ENCODE results near the gene GAL.

The GAL gene

DNA sequence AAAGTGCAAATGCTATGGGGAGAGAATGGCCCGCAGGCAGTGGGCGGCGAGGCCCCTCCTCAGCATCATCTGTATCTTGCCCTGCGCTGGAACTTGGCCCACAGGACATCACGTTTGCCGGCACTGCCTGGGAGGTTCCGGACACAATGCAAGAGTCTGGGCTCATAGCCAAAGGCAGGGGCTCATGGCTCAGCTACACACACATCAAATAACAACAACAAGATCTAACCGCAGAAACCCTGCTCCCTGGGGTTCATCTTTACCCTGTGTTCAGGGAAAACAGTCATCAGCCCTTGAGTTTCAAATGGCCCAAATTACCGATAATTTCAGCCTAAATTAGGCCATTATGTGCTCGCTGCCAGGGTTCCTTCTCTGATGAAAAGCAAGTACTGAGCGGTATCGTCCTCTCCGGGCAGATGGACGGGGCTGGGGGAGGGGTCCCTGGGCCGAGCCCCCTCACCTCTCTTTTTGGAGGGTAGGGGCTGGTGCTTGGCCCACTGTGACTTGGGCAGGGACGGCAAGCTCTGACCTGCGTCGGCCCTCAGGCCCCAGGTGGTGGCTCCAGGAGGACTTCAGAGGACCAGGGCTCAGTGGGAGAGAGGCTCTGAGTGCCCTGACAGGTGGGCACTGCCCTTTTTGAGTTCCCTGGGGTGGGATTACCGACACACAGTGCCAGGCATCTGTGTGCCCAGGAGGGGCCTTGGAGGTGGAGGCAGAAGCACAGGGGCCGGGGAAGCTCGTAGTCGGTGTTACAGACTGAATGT, 25.0 kb upstream of the GAL start:
- peak; percentile 40 for DNase-seq

DNA sequence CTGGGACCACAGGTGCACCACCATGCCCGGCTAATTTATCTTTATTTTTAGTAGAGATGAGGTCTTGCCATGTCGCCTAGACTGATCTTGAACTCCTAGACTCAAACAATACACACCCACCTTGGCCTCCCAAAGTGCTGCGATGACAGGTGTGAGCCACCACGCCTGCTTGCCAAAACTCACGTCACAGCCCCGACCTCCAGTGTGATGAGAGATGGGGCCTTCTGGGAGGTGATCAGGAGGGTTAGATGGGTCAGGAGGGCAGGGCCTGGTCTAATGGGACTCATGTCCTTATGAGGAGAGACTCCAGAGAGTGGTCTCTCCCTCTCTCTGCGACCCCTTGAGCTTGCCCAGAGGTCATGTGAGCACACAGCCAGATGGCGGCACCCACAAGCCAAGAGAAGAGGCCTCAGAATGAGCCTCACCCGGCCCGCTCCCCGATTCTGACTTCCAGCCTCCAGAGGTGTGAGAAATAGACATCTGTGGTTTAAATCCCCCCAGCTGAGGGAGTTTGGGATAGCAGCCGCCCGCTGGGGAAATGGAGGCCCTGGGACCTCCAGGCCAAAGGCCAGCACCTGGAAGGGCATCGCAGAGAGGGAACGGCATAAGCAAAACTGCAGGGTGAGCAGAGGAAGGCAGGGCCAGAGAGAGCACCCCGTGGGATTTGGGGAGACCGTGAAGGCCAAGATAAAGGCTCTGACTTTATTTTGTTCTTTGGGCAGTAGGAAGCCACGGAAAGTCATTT, 24.1 kb upstream of the GAL start:
- no peak for DNase-seq

DNA sequence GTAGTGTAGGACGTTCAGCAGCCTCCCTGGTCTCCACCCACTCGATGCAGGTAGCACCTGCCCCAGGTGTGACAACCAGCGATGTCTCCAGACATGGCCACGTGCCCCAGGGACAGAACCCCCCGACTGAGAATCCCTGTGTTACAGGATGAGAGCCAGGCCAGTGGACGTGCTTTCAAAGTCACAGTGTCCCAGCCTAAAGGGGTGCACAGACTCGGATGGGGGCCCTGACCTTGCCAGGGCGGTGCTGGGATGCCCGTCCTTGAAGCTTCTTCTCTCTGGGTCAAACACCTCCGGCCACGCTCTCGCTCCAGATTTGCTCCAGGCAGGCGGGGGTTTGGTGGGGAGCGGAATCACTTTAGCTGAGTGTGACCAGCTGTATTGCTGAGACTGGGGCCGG, 23.3 kb upstream of the GAL start:
- DNase-seq, result no peak

DNA sequence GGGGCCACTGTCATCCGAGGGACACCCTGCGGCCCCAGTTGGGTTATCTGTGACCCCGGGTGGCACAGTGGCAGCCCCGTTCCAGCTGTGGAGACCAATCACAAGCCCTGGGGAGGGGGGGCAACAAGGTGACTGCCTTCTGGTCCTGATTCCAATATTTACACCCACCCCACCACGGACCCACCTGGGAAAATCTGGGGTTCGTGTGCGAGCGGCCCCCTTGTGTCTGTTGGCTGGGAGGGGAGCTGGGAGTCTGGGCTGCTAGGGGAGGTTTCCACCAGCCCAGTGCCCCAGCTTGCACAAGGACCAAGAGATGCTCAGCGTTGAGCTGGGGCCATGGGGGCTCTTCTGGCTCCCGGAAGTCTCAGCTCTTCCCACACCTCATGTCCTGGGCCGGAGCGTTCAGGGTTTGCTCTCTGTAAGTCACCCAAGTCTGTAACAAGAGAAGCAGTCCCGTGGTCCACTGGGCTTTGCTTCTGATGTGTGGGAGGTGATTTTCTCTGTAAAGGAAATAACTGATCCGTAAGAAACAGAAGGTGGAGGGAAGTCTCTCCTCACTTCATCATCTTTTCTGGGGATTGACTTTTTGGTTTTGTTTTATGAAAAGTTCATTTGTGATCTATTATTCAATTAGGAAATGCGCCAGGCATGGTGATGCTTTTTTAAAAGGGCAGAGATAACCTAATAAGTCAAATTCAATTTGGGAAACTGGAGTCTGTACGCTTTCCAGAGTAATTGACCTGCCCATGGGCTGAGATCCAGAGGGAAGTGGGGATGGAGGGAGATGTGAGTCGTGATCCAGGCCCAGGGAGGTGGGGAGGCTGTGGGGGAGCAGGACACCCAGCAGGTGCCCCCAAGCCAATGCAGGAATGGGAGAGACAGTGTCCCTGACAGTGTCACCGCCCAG, 22.4 kb upstream of the GAL start:
- DNase-seq, result no peak

DNA sequence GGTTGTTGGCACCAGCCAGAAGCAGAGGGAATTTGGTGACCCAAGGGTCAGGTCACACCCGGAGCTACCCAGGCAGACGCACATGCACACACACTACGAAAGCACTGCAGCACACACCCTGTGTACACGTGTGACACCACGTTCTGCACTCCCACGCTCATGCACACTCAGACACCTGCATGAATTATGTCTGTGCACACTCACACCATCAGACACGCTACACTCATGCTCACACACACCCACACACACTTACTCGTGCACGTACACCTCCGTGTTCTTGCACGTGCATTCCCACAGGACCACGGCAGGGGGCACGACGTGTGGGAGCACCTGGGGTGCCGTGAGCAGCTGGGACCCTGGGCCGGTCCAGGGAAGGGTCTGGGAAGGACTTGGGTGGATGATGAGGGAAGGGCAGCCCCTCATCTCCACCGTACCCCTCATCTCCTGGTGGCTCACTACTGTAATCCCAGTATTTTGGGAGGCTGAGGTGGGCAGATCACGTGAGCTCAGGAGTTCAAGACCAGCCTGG, 20.8 kb upstream of the GAL start:
- DNase-seq, result no peak

DNA sequence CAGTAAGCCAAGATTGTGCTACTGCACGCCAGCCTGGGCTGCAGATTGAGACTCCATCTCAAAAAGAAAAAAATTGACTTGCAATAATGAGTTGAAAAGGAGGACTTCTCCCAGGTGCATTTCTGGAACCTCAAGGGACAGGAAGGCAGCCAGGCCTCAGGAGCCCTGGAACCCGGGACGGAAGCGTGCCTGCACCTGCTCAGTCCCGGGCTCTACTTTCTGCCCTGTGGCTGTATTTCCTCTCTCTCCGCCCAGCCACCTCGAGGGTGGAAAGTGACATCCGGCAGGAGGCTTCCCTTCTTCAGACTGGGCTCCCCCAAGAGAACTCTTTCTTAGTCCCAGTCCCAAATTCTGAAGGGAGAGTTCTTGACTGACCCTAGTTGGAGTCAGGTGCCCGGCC, 20.2 kb upstream of the GAL start:
- DNase-seq, result no peak

DNA sequence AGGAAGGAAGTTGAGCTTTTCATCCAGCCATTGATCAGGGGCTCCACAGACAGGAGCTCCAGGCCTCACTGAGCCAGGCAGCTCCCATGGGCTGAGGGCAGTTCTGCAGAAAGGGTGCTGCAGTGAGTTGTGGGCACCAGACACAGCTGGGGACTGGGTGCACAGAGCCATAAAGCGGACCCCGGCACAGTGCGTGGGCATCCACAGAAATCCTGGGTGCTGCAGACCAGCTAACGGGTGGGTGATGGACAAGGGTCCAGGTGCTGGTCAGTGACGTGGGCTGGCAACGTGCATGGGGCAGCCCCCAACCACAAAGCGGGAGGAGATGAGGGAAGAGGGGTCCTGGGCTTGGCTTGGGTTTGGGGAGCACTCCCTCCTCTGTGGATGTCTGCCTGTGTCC, 19.4 kb upstream of the GAL start:
- no peak for DNase-seq

DNA sequence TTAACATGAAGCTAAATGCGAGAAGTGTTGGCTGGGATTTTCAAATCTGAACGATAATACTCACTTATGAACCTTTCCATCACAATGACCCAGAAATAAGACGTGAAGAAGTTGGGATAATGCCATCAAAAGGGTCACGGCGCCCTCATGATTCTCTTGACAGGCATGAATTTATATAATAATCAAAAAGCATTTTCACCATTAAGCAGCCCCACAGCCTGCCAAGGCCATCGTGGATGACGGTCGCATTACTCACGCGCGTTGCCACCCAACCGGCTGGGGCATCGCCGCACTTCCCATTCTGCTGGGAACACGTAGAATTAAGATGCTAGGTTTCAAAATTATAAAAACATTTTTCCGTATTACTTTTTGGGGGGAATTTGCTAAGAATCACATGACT, 18.9 kb upstream of the GAL start:
- no peak for DNase-seq

DNA sequence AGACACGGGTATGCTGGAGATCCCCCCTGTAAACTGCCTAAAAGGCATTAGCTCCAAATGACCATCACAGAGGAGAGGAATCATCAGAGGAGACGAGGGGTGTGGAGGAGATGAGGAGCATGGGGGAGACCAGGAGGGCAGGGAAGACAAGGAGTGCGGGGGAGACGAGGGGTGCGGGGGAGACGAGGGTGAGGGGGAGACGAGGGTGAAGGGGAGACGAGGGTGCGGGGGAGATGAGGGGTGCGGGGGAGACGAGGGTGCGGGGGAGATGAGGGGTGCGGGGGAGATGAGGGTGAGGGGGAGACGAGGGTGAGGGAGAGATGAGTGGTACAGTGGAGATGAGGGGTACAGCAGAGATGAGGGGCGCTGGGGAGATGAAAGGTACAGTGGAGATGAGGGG, 17.5 kb upstream of the GAL start:
- no peak for DNase-seq

DNA sequence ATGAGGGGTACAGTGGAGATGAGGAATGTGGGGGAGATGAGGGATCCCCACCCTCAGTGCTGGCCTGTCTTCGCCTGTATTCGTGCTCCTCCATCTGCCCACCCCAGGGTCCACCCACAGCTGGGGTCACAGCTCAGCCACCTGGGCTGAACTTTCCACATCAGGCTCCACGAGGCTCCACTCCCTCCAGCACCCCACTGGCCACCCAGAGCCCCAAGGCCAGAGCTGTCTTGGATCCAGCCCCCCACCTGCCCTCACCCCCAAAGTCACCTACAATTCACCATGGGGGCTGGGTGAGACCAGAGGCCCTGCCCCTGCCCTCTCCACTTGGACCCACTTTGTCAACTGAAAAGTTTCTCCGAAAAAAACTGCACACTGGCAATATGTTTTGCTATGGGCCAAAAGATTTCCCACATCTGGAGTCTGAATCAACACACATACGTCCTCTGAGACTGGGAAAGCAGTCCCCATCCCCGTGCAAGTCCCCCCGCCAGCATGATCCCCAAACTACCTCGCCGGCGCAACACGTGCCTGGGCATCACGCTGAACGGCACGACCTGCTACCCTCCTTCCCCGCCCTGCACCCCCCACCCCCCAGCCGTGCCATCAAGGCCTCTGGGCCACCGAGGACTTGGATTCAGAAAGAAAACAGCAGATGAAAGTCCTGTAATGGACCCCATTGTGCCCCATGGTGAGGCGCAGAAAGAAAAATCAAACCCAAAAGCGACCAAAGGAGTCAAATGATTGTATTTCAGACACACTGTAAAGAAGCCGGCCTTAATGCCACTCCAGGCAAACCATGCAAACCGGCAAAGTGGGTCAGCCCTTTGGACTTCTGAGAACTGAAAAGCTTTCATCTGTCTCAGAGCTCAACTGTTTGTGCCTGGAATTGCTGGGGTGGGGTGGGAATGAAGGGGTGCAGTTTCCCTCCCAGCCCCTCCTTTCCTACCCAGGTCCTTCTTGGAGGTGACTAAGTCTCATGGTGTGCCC, 16.5 kb upstream of the GAL start:
- DNase-seq, result no peak

DNA sequence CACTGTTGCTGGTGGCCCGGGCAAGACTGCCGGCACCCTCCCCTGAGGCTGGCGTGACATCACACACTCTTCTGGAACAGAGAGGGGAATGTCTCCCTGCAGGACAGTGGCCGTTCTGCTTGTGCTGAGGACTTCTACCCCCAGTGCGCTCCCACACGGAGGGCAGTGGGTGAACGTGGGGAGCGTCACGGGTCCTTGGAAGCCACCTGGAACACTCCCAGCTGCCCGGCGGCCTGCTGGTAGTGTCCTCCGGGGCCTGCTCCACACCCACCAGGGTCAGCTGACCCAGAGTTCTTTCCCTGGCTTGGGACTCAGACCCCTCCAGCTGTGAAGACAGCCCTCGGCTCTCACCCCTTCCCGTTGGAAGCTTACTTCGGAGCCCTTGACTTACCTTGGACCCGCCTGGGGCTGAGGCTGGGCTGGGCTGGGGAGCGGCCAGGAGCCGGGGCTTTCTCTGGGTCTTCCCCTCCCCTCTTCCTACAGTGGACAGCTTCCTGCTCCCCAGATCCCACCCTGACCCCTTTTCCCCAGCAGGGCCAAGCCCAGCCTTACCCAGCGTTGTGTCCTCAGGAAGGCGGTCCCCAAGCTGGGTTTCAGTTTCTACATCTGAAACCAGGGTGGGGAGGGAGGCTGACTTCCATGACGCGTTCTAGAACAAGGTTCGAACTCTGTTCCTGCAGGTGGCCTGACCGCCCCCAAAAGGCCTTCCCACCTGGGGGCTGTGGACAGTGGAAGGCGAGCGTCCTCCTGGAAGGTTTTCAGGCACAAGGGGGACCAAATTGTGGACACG, 14.8 kb upstream of the GAL start:
- DNase-seq, result no peak

DNA sequence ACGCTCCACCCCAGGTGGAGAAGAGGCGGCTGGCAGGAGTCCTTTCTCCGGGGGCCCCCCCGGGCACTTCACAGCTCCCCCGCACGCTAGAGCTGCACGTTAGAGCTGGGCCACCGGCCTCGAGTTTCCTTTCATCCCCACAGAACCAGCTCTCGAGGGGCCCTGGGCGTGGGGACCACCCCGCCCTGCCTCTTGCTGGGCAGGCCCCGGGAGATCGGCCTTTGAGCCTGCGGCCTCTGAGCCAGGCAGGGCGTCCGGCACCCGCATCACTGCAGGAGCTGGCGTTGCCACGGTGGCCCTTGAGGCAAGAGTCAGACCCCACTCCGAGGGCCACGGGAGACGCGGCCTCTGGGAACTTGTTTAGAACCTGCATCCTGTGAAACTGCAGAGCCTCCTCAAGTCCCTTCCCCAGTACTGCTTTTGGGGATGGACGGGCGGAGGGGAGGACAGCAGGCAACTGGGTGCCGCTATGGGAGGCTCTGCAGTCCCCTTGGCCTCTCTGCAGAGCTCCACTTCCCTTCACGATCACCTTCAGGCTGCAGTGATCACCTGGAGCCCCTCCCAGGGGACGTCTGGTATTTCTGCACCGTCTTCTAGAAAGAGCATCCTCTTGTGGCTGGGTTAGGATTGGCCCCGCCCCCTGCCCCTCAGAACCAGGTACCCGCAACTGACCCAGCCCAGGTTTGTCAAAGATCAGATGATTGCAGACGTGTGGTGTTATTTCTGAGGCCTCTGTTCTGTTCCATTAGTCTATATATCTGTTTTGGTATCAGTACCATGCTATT, 13.9 kb upstream of the GAL start:
- no peak for DNase-seq

DNA sequence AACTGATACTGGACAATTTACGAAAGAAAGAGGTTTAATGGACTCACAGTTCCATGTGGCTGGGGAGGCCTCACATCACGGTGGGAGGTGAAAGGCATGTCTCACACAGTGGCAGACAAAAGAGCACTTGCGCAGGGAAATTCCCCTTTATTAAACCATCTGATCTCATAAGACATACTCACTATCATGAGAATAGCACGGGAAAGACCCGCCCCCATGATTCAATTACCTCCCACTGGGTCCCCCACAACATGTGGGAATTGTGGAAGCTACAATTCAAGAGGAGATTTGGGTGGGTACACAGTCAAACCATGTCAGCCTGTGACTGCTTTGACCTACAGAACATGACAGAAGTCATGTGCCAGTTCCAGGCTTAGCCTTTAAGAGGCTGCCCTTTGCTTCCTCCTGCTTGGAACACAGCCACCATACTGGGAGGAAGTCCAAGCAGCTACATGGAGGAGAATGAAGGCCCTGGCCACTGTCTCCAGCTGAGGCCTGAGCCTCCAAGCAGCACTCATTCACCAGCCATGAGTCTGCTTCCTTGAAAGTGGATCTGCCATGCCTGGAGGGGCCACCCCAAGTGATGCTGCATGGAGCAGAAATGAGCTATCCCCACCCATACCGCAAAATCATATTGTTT, 10.9 kb upstream of the GAL start:
- no peak for DNase-seq

DNA sequence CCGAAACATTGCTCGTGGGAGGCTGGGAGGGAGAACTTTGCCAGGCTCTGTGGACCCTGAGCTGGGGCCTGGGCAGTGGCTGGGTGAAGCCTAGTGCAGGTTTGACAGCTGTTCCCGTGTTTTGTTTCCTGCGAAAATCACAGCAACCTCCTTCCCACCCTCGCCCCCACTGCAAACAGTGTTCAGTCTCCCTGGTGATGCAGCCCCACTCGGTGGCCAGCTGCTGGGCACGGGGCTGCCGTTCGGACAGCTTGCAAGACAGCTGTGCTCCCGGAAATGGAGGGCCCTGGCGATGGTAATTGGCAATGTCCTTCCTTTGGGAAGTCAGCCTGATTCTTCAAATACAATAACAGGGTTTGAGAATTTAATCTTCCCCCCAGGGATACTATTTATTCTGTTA, 10.4 kb upstream of the GAL start:
- DNase-seq, result no peak

DNA sequence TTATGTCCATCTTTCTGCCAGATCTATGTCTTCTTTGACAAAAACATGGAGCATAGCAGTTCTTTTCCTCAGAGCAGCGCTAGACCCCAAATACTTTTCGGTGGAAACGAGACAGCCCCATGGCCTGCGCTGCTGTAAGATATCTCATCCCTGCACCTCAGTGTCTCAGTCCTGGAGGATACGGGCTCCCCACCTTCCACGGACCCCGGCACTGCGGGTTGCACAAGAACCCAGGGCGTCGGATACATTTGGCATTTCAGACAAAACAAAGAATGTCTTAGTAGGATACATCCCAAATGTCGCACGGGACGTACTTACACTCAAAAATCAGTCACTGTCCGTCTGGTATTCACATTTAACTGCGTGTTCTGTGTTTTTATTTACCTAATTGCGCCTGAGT, 9.9 kb upstream of the GAL start:
- DNase-seq, result no peak

DNA sequence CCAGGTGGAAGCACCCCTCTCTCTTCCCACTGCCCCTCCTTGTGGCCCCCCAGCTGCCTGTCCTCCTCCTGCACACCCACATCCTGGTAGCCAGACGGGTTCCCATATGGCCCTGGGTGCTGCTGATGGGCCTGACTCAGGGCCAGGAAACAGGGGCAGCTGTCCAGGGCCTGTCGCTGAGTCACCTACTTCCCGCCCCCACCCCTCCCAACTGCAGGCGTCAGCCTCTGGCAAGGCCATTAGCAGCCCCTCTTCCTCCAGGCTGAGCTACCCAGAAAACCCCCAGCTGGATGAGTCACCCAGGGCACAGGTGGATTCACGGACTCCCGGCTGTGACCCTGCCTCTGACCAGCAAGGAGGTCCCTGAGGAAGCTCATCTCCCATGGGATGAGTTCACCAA, 6.9 kb upstream of the GAL start:
- no peak for DNase-seq

DNA sequence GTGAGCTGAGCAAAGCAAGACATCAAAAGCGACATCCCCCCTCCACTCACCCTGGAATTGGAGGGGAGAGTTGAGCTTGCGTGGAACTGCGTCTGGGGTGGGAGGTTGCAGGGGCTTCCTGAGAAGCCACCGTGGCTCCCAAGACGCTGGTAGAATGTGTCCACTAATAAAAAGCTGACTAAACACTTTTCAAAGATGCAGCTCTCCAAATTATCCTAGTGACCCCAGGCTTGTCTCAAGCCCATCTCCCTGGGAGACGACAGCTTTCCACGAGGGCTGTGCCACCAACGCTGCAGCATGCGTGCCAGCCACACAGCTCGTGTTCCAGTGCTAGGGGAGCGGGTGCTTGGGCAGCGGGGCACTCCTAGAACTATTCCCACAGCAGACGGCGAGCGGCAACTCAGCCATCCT, 6.3 kb upstream of the GAL start:
- DNase-seq, result no peak

DNA sequence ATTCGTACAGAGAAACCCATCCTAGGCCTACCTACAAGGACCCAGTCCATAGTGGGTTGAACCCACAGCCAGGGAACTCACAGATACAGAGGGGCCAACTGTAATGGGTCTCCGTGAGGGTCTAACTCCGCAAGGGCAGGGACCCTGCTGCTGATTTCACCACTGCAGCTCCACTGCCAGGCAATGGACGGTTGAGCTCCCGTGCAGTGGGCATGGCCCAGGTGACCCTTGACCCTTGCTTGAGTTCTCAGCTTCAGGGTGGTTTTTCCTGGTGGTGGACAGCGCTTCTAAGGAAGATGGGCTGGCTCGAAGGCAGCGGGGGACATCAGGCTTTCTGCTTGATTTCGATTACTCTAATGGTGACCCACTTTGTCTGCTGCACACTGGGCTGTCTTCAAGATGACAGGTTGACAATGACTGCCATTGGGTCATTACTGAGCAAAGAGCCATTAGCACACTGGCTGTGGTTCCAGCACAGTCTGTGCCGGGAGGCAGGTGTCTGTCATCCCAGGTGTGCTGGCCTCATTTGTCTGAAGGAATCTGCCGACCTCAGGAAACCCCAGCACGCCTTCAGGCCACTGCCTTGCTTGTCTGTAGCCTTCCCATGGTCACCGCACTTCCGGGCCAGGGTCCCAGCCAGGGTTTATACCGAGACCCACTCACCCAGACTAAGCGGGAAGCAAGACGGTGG, 3.7 kb upstream of the GAL start:
- no peak for DNase-seq

DNA sequence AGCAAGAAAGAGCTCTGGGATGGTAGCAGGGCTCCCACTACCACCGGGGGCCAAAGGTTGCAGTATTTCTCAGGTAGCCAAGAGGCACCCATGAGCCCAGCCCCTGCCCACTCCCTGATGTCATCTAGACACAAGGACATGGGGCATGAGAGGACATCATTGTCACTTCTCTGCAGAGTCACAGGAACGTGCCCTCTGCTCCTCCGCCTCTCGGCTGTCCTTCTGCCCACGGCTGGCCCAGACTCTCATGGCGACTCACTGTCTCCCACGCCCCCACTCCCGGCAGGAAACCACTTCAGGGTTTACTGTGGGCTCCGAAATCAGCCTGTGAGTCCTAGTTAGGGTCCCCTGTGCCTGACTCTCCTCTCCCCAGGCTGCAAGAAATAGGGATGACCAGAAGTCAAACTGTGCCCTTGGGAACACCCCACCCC, 1.8 kb upstream of the GAL start:
- DNase-seq, result no peak
